Germinal center (tissue), 1 donor: Measurements from ENCODE around the gene KIF7.
A peak's percentile ranks its signal among the peaks of the same experiment; 100 is the strongest.

Source experiments
- DNase-seq: peaks from one replicate; pipeline ENCODE4 v3.0.0; 2012; ENCODE audit warnings: mixed read lengths, low spot score

Gene KIF7

GRCh38 chr15:89647191-89647851 lies 7.9 kb downstream of the KIF7 start:
- DNase-seq, result peak; percentile 77

GRCh38 chr15:89646416-89647141 lies 8.7 kb downstream of the KIF7 start:
- DNase-seq, result no peak

- DNase-seq, result no peak
These were observed 9.6 kb downstream of the KIF7 start for GRCh38 chr15:89645680-89646079.

- no peak for DNase-seq
These were observed 13.2 kb downstream of the KIF7 start for GRCh38 chr15:89642106-89642505.

DNA sequence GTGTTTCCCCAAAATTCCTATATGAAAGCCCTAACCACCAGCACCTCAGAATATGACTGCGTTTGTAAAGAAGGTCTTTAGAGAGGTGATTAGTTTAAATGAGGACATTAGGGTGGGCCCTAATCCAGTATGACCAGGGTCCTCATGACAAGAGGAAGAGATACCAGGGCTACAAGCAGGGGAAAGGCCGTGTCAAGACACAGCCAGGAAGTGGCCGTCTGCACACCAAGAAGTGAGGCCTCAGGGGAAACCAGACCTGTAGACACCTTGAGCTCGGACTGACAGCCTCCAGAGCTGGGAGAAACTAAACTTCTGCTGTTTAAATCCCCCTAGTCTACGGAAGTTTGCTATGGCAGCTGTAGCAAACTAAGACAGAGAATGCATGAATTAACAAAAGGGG lies 14.2 kb downstream of the KIF7 start:
- no peak for DNase-seq

GRCh38 chr15:89640245-89640644 lies 15.0 kb downstream of the KIF7 start:
- no peak for DNase-seq

- DNase-seq, result no peak
These were observed 21.7 kb downstream of the KIF7 start for GRCh38 chr15:89633585-89633984.

DNA sequence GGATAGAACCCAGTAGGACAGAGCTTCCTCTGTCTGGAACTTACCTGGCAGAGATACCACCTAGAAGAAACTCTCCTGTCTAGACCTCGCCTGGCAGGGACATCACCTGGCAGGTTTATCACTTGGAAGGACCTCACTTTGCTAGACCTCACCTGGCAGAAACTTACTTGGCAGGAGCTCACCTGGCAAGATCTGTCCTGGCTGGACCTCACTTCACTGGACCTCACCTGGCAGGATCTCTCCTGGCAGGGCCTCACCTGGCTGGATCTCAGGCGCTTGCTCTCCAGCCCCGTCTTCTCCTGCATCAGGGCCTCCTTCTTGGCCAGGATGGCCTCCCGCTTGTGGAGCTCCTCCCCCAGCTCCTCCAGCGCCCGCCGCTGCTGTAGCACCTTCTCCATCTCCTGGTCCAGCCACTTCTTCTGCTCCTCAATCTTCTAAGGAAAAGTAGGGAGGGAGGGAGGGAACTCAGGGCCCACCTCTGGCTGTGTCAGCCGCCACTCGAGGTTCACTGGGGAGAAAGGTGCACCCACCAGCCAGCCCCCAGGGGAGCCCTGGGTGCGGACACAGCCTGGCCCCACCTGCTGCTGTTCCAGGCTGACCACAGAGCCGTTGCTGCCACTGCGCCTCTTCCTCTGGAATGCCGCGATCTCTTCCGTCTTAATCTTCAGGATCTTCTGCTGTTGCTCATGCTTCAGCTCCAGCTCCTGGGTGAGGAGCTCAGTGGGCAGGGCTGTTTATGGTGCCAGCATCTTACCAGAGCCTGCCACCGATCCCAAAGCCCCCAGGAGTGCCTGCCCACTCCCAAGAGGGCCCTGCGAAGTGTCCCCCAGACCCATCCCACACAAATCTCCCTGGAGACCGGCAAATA lies 22.5 kb downstream of the KIF7 start:
- DNase-seq, result no peak

DNA sequence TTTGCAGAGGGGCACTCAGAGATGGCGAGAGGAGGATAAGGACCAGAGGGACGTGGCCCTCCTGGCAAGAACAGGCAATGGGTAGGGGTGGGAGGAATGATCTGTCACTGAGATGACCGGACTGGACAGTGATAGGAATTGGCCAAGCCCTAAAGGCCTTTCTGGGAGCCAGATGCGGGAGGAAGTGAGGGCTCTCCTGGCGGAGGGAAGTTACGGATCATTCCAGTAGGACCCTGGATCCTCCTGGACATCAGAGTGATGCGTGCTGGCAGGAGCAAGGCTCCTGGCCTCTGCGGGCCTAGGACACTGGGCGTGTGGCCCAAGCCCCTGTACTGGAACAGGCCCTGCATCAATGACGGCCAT lies 23.4 kb downstream of the KIF7 start:
- DNase-seq, result no peak

DNA sequence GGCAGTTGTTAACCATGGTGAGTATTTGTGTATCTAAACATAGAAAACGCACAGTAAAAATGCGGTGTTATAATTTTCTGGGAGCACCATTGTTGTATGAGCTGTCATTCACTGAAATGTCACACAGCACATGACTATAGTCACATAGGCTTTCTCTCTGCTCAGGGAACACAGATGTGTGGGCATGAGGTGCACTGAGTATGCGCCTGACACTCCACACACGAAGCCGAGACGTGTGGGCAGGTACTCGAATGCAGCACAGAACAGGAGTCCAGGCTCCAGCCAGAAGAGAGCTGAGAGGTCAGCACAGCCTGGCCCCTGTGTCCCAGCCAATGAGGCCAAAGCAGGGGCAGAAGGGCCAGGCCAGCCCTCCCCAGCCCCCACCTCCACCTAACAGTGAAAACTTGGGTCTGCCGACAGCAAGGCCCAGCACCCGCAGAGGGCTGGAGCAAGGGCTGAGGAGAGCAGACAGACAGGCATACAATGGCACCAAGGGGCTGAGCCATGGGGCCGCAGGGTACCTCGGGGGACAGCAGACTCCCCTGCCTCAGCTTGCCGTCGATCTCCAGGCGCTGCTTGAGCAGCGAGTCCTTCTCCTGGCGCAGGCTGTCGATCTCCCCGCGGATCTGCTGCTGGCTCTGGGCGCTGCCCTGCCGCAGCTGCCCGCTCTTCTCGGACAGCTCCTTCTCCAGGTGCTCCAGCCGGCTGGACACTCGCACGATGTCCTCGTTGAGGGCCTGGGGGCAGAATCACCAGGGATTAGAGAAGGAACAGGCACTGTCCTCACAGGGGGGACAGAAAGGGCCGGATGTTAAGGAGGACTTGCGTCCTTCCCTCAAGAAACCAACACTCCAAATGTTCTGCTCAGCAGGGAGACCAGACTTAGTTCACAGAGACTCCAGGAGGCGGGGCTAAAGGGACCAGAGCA lies 24.0 kb downstream of the KIF7 start:
- DNase-seq, result no peak

DNA sequence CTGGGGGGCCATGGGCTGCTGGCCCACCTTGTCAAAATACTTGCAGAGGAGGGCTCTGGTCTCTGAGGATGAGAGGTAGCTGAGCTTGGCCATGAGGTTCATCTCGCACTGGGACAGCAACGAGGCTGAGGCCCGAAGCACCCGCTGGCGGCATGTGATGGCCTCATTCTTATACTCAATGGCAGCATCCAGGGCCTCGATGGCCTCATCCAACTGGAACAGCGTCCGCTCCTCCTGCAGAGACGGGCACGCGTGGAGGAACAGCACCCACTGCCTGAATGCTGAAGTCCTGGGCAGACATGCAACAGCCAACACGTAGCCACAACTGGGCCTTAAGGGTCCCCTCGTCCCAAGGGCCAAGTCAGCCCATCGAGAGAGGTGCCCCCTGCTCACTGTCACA lies 25.0 kb downstream of the KIF7 start:
- no peak for DNase-seq

DNA sequence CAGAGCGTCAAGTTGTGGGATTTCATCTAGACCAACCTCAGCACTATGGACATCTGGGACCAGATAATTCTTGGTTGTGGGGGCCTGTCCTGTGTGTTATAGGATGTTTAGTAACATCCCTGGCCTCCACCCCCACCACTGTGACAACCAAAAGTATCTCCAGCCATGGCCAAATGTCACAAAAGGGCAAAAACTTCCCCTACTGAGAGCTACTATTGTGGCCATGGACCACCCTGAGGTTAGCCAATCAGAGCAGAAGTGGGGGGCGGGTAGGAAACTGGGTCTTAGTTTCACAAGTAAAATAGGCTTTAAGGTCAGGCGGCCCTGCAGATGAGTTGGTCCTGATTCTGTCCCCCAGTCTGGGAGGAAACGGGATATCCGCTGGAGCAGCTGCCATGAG lies 25.4 kb downstream of the KIF7 start:
- no peak for DNase-seq

DNA sequence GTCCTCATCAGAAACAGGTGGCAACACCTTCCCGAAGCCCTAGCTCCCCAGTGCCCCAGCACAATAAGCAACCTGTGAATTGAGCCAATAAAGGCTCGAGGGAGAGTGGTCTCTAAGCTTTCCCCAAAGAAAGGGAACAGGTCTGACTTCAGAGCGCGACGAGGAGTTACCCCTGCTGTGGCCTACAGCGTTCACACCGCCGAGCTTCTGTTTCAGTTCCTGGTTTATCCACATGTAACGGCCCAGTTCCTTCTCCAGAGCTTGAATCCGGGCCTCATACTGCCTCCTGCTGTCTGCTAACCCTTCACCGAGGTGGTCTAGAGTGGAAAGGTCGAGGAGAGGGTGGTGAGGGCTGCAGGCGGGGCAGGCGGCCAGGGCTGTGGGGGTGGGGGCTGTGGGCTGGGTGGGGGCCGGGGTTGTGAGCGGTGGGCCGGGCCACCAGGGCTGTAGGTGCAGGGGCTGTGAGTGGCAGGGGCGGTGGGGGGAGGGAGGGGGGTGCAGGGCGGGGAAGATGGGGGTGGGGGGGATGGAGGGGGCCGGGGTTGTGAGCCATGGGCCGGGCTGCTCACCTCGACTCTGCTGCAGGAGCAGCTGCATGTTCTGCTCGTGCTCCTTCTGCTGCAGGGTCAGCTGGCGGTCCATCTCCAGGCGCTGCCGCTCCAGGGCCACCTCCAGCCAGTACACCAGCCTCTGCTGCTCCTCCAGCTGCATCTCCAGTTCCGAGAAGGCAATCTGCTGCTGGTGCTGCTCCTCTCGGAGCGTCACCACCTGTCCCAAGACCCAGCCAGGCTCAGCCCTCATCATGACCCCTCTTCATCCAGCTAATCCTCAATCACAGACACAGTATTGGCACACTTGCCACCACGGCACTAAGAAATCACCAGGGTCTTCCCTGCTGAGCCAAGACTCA lies 26.2 kb downstream of the KIF7 start:
- DNase-seq, result no peak

DNA sequence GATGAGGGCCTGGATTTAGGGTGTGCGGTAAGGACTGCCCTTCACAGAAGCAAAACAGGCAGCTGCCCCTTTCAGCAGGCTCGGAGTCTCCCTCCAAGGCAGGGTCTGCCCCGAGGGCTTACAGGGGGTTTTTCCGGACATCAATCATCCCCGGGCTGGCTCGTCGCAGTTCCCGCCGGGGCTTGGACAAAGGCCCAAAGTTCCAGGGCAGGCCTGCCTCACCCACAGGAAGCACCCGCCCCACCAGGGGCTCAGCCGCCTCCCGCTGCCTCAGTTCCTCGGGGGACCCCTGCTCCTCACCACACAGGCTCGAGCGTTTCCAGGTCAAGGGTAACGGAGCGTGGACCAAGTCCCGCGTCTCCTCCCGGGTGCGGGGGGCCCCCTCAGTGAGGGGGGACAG lies 27.0 kb downstream of the KIF7 start:
- DNase-seq, result no peak

DNA sequence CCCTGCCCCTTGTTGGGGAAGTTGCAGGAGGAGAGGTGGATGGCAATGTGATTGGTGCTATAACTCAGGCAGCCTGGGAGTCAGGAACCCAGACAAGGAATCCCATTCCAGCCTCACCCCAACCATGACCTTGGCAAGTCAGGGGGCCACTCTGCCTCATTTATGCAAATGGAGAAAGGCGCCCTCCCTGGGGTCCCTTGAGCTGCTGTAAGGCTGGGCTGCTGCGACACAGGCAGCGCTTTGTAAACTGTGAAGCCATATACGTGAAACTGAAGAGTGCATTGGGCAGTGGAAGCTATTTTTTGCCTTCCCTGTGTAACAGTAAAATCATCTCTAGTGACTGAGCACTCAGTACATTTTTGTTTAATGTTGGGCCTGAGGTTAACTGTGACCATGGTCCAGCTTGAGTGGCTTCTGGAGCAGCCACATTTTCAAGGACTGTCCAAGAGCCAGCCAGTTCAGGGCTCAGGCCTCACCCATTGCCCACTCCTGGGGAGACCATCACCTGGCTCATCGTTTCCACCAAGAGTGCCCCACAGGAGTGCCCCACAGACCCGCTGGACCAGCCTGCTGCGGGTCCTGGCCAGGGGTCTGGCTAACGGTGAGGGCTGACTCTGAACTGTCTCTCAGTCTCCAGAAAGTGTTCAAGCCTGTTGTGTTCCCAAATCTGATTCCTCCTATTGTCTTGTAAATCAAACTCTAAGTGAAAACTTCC lies 27.9 kb downstream of the KIF7 start:
- DNase-seq, result no peak

DNA sequence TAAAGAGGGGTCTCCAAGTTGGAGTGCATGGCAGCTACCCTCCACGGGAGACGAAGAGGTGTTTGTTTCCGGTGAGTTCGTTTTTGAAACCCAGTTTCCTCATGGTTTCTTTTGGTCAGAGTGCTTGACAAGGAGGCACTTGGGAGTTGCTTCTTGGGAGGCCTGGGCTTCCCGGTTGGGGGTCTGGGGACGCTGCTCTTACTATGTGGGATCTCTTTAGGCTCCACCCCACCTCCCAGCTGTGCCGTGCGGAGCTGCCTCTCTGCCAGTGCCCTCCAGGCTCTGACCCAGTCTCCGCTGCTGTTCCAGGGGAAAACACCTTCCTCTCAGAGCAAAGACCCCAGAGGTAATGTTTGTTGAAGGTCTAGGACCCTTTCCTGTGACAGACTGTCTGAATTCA lies 29.6 kb downstream of the KIF7 start:
- no peak for DNase-seq

GRCh38 chr15:89623165-89623564 lies 32.1 kb downstream of the KIF7 start:
- no peak for DNase-seq

DNA sequence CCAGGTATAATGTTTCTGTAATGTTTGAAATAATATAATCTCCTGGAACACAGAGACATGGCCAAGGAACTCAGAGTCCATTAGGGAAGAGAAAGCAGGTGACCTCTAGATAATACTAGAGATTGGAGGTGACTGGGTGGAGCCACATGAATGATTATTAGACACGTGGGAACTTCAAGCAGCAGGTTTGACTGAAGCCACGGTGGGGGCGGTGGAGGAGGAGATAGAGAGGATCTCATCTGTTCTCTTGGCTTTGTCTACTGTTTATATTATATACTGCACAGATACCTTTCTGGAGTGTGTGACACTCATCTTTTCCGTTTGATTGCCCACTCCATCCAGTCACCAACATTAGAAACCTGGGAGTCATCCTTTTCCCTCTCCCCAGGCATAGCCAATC lies 33.7 kb downstream of the KIF7 start:
- no peak for DNase-seq

DNA sequence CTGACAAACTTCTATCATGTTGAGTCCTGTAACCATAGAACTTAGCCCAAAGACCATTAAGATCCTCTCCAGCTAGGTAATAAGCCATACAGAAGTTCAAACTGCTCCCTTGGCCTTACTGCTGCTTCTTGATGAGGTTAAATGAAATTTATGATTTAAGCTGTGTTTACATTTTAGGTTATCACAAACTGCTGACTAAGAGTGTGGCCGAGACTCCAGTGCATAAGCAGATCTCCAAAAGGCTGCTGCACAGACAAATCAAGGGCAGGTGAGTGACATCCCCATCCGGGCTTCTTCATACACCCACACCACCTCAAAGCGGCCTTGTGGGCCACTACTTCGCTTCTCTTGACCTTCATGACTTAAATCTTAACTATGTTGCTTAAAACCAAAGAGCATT lies 39.0 kb downstream of the KIF7 start:
- DNase-seq, result no peak

- DNase-seq, result no peak
These were observed 40.1 kb downstream of the KIF7 start for GRCh38 chr15:89615135-89615534.
